Measurements from ENCODE around the gene ADCY6.

Gene ADCY6

DNA sequence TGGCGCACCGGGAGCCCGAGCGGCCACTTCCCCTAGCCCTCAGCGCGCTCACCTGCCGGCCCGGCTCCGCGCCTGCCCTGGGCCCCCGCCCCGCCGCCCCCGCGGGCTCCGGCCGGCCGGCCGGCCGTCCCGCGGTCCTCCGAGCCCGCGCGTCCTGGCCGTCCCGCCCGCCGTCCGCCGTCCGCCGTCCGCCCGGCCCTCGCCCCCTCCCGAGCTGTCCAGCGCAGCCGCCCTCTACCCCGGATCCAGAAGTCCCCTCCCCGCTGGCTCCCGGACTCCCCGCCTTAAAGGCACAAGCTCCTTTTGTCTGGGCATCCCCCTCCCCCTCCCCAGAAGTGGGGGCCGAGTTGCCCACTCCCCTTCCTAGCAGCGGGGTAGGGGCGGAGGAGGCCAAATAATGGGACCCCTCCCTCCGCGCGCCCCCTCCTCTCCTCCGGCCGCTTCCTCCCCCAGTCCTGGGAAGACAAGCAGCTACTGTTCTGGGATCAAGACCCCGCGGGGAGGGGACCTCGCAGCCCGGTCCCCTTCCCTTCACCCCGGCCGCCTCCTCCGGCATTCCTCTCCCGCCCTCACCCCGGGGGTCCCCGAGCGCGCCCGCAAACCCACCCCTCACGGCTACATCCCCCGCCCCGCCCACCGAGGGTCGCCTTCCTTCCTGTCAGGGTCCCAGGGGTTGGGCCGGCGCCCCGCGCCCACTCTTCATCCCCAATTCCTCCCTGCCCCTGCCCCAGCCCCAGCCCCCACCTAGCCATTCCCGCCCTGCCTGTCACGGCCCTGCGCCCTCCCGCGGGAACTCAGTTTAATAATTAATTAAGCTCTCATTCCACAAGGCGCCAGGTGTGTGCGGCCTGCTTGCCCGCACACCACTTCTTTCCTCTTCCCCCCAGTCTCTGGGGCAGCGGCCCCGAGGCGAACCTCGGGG, at the start of gene ADCY6:
Gene ADCY6, minus strand, starts transcription at position 236 of the 922 bp plus-strand sequence. CDS start 5,655 bp downstream, outside the sequence.
- no peak for DNase-seq (ENCODE audit: low spot score)

DNA sequence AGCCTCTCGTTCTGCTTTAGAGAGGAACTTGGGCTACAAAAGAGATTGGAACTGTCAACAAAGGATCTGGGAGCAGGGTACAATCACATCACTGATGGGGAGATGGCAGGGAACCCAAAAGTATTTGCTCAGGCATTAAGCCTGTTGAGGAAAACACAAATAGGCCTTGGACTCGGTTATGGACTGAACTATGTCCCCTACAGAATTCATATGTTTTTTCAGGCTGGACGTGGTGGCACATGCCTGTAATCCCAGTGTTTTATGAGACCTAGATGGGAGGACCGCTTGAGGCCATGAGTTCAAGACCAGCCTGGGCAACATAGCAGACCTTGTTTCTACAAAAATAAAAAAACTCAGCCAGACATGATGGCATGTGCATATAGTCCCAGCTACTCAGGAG, 49.2 kb upstream of the ADCY6 start:
- DNase-seq (ENCODE audit: low spot score): no peak

DNA sequence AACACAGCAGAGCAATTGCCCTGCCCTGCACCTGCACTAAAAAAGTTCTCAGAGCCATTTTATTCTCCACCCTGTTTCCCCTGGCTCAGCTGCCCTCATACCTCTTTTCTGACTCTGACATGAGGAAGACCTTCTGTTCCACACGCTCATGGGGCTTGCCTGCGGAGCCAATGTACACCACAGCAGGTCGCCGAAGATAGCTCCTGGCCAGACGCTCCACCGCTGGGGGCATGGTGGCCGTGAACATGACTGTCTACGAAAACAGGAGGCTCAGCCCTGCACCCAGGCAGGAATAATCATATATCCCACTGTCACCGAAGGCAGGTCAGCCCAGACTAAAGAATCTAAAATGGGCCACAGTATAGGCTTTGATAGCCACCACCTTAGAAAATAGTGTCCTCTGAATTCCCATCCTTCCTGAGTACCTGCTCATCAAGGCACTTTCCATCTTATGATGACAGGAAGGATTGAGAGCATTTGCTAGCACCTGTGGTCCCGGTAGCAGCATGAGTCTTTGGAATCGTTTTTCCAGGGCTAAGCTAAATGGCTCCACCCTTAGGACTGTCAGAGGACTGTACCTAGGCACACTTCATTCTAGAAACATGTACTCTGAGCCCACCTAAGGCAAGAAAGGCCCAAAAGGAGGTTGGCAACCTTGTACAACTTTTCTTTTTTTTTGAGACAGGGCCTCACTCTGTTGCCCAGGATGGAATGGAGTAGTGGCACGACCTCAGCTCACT, 43.6 kb upstream of the ADCY6 start:
- no peak for DNase-seq (ENCODE audit: low spot score)

DNA sequence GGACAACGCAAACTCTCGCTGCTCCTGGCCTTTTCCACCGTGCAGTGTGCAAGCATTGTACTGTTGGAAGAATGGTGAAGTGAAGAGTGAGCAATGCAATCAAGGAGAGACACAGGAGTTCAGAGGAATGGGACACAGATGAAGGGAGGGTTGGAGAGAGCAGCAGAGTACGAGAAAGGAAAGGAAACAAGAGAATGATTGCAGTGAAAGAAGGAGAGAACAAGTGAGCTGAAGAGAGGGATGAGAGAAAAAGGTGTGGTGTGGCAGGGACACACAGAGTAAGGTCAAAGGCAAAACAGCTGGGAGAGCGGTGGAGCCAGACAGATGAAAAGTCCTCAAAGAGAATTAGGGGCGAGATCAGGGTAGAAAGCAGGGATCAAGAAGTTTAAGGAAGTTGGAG, 42.4 kb upstream of the ADCY6 start:
- no peak for DNase-seq (ENCODE audit: low spot score)

DNA sequence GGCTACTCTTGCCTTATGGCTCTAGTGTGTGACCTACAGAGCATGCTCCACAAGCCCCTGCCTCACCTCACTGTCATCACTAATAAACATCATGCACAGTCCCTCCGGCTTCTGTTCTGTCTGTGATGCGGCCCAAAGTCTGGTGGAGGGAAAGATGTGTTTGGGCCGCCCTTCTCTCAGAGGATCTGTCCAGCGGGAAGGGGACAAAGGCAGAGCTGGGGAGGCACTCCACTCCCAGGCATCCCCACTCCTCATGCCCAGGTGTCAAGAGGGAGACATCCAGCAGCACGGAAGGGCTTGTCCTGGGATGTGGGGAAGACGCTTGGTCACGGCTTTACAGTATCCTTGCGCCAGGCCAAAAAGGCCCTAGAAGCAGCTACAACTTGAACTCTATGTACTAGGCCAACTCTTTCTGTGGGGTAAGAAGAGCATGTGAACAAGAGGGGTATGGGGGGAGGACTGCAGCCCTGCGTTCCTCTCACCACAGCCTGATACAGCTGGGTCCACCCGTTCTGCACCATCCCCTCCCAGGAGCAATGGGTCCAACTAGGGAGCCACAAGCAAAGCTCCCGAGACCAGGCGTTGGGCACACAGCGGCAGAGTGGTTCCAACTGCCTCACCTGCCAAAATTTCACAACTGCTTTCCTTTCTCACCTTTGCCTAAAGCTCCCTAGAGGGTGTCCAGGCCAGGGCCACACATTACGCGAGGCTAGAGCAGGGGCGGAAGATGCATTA, 40.1 kb upstream of the ADCY6 start:
- no peak for DNase-seq (ENCODE audit: low spot score)

DNA sequence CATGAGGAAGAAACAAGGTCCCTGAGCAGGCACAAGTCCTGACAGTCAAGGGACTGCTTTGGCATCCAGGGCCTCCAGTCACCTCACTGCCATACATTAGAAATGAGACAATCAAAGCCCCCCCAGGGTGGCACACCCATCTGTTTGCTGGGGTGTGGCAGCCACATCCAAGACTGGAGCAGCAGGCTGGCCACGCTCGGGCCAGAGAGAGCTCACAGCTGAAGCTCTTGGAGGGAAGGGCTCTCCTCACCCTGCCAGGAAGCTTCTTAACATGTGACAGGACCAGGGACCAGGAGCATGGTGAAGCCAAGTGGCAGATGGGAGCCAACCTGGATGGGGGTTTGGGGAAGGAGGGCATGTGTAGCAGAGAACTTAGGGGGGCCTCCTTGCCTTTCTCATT, 39.4 kb upstream of the ADCY6 start:
- DNase-seq (ENCODE audit: low spot score): no peak

DNA sequence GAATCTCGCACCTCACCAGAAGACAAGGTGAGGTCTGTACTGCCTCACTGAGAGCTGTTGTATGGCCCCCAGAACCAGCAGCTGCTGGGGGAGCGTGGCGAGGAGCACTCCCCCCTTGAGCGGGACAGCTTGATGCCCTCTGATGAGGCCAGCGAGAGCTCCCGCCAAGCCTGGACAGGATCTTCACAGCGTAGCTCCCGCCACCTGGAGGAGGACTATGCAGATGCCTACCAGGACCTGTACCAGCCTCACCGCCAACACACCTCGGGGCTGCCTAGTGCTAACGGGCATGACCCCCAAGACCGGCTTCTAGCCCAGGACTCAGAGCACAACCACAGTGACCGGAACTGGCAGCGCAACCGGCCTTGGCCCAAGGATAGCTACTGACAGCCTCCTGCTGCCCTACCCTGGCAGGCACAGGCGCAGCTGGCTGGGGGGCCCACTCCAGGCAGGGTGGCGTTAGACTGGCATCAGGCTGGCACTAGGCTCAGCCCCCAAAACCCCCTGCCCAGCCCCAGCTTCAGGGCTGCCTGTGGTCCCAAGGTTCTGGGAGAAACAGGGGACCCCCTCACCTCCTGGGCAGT, 38.7 kb upstream of the ADCY6 start:
- DNase-seq (ENCODE audit: low spot score): no peak

DNA sequence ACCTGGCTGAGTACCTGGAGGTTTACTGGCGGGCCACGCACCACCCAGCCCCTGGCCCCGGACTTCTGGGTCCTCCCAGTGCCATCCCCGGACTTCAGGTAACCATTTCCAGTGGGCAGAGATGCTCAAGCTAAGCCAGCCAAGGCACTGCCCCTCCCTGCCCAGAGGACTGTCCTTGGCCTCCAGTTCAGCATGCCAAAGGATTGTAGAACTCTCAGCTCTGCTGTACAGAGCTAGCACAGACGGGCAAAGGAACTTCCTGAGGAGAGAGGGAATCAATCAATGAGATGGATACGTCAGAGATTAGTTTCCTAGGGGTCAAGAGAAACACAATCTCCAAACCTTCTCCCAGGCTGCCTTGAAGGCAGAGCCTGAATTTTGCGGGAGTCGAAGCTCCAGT, 38.1 kb upstream of the ADCY6 start:
- no peak for DNase-seq (ENCODE audit: low spot score)

DNA sequence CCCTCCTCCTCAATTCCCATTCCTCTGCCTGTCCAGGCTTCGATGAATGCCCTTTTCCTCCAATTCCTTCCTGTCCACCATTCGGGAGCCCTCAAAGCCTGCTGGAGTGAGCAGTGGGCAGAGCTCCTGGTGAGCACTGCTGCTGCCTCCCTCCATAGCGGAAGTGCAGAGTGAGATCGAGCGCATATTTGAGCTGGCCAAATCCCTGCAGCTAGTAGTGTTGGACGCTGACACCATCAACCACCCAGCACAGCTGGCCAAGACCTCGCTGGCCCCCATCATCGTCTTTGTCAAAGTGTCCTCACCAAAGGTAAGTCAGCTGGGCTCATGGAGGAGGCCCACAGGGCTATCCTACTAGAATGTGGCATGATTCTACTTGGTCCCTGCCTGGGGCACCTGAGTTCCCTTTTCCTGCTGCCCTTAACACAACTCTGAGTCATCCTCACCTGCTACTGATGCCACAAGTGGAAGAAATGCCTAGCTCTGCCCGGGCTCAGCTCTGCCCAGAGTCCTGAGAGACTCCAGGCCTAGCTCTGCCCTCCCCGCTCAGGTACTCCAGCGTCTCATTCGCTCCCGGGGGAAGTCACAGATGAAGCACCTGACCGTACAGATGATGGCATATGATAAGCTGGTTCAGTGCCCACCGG, 37.4 kb upstream of the ADCY6 start:
- DNase-seq (ENCODE audit: low spot score): no peak

DNA sequence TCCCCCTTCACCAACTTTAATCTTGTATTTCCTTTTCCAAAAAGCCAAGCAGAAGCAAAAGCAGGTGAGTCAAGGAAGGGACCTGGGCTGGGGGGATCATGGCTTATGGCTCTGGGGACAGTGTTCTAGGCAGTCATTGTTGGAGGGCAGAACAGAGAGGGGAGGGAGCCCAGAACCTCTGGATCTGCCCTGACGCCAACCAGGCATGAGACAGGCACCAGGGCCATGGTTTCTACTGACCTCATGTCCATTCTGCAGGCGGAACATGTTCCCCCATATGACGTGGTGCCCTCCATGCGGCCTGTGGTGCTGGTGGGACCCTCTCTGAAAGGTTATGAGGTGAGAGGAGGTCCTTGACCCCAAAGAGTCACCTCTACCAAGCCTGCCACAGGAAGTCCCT, 36.0 kb upstream of the ADCY6 start:
- DNase-seq (ENCODE audit: low spot score): no peak

DNA sequence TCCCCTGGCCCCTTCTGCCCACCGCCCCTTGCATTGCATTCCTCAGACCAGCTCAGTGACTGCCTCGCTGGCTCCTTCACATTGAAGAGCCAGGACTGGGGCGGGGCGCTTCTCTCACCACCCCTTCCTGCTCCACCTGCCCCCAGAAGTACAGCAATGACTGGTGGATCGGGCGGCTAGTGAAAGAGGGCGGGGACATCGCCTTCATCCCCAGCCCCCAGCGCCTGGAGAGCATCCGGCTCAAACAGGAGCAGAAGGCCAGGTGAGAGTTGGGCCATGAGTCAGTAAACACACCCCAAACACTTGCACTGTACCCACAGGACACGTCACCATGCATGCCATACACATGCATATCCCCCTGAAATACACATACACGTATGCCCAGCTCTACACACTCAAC, 35.2 kb upstream of the ADCY6 start:
- peak; percentile 43 for DNase-seq (ENCODE audit: low spot score)

DNA sequence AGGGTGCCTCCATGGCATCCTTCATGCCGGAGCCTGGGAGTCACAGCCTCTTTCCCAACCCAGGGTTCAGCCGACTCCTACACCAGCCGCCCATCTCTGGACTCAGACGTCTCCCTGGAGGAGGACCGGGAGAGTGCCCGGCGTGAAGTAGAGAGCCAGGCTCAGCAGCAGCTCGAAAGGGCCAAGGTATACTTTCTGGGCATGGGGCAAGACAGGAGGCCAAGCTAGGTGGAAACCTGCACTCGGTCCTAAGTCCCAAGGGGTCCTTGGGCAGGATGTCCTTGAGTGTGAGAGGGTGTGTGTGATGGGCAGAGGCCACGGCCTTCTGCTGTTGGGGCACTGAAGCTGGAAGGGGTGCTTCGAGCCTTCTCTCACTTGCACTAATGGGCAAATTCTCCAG, 34.4 kb upstream of the ADCY6 start:
- no peak for DNase-seq (ENCODE audit: low spot score)

DNA sequence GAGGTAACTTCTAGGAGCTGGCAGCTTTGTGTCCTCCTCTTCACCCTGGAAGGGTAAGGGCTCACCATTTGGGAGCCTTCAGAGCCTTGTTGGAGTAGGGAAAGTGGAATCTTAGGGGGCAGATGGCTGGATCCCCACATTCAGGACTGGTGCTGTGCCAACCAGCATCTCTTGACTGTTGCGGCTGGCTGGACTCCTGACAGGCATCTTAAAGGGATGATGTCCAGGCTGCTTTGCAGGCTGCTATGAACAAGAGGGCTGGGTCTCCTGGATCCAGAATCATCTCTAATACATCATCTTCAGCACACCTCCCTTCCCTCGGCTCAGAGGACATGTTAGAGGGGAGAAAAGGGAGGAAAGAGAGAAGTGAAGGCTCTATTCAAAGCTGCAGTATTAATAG, 33.8 kb upstream of the ADCY6 start:
- DNase-seq (ENCODE audit: low spot score): no peak

DNA sequence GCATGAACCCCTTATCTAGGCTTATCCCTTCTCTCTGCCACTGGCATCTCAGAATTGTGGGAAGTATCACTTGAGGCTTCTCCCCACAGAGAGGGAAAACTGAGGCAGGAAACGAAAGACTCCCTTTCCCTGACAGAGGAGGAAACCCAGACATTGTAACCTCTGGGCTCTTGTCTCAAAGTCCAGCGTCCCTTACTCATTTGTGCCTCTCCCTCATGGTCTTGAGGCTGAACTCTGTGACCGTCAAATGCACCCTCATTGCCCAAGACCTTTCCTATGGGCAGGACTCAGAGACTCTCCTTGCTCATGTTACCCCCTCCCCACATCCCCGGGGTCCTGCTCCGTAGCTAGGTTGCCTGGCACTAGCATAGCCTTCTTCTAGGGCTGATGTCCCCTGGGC, 33.2 kb upstream of the ADCY6 start:
- no peak for DNase-seq (ENCODE audit: low spot score)

DNA sequence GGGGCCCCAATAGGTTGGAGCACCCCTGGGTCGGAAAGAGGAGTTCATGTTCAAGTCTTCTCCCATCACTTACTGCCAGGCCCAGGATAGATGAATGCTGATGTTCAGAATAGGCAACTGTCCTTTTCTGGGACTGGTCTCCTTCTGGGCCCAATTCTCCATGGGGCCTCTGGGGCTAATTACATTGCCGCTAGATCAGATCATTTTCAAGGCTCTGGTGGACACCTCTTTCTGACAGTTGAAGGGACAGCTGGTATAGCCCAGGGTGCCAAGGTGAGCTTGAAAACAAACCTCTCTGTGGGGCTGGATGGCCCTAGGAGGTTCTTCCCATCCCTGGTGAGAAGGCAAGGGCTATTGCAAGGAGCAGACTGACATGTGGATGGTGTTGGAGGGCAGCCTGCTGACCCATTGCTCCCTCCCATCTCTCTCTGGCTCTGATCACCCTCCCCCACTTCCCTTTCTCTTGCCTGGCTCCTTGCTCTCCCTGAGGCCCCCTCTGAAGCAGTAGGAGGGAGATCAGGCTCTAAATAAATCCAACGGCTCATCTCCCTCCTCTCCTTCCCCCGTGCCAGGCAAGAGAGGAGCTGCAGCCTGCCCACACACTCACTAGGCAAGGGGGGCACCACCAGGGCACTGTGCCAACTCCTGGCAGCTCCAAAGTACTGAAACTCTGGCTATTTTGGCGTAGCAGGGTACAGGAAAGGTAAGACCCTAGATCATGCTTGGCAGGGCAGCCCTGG, 31.3 kb upstream of the ADCY6 start:
- no peak for DNase-seq (ENCODE audit: low spot score)

DNA sequence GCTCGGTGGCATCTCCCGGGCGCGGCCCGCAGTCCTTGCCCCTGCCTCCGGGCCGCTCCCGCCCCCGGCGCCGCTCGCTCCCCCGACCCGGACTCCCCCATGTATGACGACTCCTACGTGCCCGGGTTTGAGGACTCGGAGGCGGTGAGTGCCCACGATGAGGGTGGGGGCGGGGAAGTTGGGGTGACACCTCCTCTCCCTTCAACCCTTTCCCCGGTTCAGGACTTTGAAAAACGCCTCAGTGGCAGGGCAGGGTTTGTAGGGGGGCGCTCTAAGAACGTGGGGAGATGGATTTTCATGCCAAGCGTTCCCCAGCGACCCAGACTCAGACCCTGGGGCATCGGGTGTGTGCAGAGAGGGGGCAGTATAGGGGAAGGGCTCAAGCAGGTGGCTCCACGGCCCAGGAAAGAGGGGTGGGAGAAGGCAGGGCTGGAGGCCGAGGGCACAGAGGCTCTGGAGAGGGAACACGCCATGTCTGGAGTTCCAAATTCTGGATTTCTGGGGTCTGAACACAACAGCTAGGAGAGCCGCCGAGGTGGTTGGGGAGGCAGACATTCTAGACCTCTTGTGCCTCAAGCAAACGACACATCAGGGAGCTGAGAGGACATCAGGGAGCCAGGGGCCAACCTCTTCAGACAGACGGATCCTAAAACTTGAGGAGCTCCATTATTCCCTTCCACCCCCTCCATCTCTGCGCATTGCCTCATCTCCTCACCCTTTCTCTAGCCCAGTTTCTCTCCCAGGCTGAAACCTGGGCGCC, 30.1 kb upstream of the ADCY6 start:
- peak; percentile 15 for DNase-seq (ENCODE audit: low spot score)

DNA sequence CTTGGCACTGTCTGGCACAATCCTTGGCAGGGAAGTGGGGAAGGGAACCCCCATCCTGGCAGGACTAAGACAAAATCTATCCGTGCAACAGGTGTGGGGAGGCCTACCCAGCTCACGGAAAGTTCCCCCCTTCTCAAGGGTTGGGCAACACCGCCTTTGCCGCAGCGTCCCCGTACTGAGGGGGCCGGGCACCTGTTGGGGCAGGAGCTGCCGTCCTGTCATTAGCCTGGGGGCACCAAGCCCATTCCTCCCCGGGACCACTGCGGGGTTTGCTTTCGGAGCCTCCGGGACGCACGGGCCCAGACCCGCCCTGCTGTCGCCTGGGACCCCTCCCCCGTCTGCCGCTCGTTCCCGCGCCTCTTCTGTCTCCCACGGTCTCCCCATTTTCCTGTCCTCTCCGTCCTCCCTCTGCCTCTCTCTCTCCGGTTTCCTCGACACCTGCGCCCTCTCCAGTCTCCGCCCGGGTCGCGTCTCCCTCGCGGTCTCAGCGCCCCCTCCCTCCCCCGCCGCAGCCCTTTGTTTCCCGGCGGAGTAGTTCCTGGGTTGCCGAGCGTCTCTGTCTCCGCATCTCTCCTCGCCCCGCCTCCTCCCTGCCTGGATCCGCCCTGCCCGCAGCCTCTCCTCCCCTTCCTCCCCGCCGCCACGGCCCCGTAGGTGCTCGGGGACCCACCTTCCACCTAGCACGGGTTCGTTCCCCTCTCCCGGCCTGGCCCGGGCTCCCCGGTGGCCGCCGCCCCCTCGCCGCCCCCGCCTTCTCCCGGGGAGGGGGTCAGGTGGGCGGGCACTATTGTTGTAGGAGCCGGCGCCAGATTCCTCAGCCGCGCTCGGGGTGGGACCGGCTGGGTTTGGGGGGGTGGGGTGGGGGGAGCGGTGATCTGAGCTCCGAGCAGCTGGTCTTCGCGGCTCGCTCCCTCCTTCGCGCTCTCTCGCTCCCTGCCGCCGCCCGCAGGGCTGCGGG, 29.3 kb upstream of the ADCY6 start, which contains the start of gene CACNB3:
Gene CACNB3, plus strand, starts transcription at position 624 of the 958 bp plus-strand sequence. CDS start 434 bp downstream, outside the sequence.
- peak; percentile 72 for DNase-seq (ENCODE audit: low spot score)

DNA sequence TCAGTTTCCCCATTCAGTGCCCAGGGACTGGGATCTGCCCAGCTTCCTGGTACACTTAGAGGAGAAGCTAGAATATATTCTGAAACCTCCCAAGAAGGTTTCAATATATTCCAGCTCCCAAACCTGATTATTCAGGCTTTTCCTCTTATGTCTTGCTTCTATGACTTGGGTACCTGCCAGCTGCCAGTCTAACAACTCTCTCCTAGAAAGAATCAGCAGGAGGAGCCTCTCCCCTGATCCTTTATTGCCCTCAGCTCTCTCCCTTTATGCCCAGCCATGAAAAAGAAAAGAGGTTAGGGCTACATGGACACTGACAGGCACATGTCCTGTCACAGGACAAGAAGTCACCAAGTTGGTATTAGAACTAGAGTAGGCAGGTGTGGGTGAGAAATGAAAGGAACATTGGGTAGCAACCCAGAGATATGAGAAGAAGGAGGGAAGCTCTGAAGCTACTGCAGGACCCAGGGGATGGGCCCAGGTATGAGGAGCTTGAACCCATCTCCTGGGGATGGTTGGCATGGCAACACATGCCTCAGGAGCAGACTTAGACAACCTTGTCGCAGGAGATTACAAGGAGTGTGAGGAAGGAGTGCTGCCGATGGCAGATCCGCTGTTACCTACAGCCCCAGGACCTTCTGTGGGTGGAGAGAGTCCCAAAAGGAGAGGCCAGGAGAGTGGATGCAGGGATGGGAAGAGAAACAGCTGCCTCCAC, 27.4 kb upstream of the ADCY6 start:
- no peak for DNase-seq (ENCODE audit: low spot score)

Measured in CD4-positive, alpha-beta T cell treated with Interleukin-2 at 100 ng/mL for 4 hours (primary cell).